ENCODE measurements around the gene FAM174C. TPM values are rescaled to one million over a fixed set of nuclear protein-coding genes. Genes with fewer than 3 reads are reported as not detected.

The FAM174C gene
- total and polyA plus RNA-seq, 4 donors, result 14.6 to 79.8 (median 33.8) TPM

DNA sequence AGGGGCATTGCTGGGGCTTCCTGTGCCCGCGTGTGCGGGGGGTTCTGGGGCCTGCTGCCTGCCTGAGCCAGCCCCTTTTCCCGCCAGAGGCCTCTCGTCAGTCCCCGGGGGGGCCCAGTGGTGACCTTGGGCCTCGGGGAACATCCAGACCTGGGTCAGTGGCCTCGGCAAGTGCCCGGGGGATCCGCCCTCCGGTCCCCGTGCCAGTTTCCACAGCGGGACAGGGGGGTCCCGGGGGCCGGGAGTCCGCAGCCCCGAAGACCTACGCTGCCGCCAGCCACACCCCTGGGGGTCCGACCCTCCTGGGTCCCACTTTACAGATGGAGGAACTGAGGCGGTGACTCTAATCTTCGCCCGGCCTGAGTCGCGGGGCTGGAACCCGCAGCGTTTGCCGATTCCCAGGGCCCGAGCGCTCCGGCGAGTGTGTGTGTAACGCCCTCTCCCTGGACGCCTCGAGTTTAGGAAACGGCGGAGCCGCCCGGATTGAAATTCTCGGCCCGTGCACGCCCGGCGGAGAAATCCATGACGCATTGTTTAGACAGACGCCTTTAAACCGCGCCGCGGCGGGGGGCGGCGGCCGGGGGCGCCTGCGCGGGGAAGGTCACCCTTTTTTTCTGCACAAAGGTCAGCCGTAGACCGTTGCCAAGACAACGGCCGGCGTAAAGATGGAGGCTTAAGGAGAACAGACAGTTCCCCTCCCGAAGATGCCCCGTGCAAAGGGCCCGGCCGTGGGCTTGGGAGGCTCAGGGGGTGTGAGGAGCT is 49.7 kb downstream of the FAM174C start:
- peak; percentile 62 for DNase-seq (ENCODE audit: low spot score)
- H3K4me1 ChIP-seq (ENCODE audit: control insufficient read depth in 4 of 4, insufficient read depth in 4 of 4, low read length in 3 of 4), result peaks cover 9 to 15% (median 10%) of the 10 kb centered on the region in 4 donors
- 3% methylated on average over 66 of the region's 66 CpGs for WGBS
- H3K27me3 ChIP-seq (ENCODE audit: control insufficient read depth in 4 of 4, insufficient read depth in 4 of 4, low read length in 3 of 4), result no peaks in the 10 kb centered on the region
- no peak overlapping the region for H3K9ac ChIP-seq (ENCODE audit: low read depth in 1 of 2, low read length in 2 of 2)
- no peaks in the 10 kb centered on the region for H3K36me3 ChIP-seq (ENCODE audit: control insufficient read depth in 4 of 4, insufficient read depth in 3 of 4, low read depth in 1 of 4, low read length in 3 of 4)
- H3K9me3 ChIP-seq (ENCODE audit: control insufficient read depth in 4 of 4, low read length in 3 of 4), result no peaks in the 10 kb centered on the region
- no peak overlapping the region for H3K27ac ChIP-seq (ENCODE audit: low read depth in 1 of 2, low read length in 2 of 2)
- H3K4me3 ChIP-seq (ENCODE audit: low read depth in 1 of 3, low read length in 3 of 3), result peak overlapping the region in 1 of 3 donors; percentile 46
- TF ChIP-seq JUND (IDR thresholded peaks at IDR 0.05) (no peak), TAF1 (conservative IDR thresholded peaks at IDR 0.05) (no peak), YY1 (IDR thresholded peaks at IDR 0.05) (no peak), HNF4A (conservative IDR thresholded peaks at IDR 0.05) (no peak), RXRA (IDR thresholded peaks at IDR 0.05) (no peak), RAD21 (IDR thresholded peaks at IDR 0.05) (no peak), FOXA2 (IDR thresholded peaks at IDR 0.05) (no peak)
- TF ChIP-seq, protein P1, sequence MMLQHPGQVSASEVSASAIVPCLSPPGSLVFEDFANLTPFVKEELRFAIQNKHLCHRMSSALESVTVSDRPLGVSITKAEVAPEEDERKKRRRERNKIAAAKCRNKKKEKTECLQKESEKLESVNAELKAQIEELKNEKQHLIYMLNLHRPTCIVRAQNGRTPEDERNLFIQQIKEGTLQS (IDR thresholded peaks at IDR 0.05), result no peak

DNA sequence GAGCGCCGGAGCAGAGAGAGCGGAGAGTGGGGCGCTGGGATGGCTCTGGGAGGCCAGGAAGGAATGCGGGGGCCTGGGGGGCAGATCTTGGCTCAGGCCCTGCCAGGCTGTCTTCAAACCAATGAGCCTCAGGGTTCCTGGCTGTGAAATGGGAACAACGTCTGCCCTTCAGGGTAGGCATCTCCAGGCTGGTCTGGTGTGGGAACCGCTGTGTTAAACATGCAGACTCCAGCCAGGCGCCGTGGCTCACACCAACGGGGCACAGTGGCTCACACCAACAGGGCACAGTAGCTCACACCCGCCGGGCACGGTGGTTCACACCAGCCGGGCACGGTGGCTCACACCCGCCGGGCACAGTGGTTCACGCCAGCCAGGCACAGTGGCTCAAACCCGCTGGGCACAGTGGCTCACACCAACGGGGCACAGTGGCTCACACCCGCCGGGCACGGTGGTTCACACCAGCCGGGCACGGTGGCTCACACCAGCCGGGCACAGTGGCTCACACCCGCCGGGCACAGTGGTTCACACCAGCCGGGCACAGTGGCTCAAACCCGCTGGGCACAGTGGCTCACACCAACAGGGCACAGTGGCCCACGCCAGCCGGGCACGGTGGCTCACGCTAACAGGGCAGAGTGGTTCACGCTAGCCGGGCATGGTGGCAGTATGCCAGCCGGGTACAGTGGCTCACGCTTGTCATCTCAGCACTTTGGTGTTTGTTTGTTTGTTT is 50.4 kb downstream of the FAM174C start:
- peak overlapping the region in 1 of 3 donors; percentile 46 for H3K4me3 ChIP-seq (ENCODE audit: low read depth in 1 of 3, low read length in 3 of 3)
- WGBS, result 75% methylated on average over 38 of the region's 38 CpGs
- peaks cover 9 to 15% (median 10%) of the 10 kb centered on the region in 4 donors for H3K4me1 ChIP-seq (ENCODE audit: control insufficient read depth in 4 of 4, insufficient read depth in 4 of 4, low read length in 3 of 4)
- H3K27me3 ChIP-seq (ENCODE audit: control insufficient read depth in 4 of 4, insufficient read depth in 4 of 4, low read length in 3 of 4), result no peaks in the 10 kb centered on the region
- no peaks in the 10 kb centered on the region for H3K36me3 ChIP-seq (ENCODE audit: control insufficient read depth in 4 of 4, insufficient read depth in 3 of 4, low read depth in 1 of 4, low read length in 3 of 4)
- no peaks in the 10 kb centered on the region for H3K9me3 ChIP-seq (ENCODE audit: control insufficient read depth in 4 of 4, low read length in 3 of 4)
- no peak for TF ChIP-seq FOXA1 (IDR thresholded peaks at IDR 0.05)
- TF ChIP-seq, protein P2, sequence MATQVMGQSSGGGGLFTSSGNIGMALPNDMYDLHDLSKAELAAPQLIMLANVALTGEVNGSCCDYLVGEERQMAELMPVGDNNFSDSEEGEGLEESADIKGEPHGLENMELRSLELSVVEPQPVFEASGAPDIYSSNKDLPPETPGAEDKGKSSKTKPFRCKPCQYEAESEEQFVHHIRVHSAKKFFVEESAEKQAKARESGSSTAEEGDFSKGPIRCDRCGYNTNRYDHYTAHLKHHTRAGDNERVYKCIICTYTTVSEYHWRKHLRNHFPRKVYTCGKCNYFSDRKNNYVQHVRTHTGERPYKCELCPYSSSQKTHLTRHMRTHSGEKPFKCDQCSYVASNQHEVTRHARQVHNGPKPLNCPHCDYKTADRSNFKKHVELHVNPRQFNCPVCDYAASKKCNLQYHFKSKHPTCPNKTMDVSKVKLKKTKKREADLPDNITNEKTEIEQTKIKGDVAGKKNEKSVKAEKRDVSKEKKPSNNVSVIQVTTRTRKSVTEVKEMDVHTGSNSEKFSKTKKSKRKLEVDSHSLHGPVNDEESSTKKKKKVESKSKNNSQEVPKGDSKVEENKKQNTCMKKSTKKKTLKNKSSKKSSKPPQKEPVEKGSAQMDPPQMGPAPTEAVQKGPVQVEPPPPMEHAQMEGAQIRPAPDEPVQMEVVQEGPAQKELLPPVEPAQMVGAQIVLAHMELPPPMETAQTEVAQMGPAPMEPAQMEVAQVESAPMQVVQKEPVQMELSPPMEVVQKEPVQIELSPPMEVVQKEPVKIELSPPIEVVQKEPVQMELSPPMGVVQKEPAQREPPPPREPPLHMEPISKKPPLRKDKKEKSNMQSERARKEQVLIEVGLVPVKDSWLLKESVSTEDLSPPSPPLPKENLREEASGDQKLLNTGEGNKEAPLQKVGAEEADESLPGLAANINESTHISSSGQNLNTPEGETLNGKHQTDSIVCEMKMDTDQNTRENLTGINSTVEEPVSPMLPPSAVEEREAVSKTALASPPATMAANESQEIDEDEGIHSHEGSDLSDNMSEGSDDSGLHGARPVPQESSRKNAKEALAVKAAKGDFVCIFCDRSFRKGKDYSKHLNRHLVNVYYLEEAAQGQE (IDR thresholded peaks at IDR 0.05), result no peak
- no peak for TF ChIP-seq TAF1 (conservative IDR thresholded peaks at IDR 0.05)
- TF ChIP-seq SP1 (IDR thresholded peaks at IDR 0.05), result no peak
- TF ChIP-seq, protein P1 (IDR thresholded peaks at IDR 0.05), result no peak
- no peak for TF ChIP-seq HNF4G (IDR thresholded peaks at IDR 0.05)
- no peak for TF ChIP-seq YY1 (IDR thresholded peaks at IDR 0.05)
- no peak for TF ChIP-seq JUND (IDR thresholded peaks at IDR 0.05)
- no peak for TF ChIP-seq HNF4A (conservative IDR thresholded peaks at IDR 0.05)
- H3K9ac ChIP-seq (ENCODE audit: low read depth in 1 of 2, low read length in 2 of 2), result no peak overlapping the region
- DNase-seq (ENCODE audit: low spot score), result no peak
- H3K27ac ChIP-seq (ENCODE audit: low read depth in 1 of 2, low read length in 2 of 2), result no peak overlapping the region

DNA sequence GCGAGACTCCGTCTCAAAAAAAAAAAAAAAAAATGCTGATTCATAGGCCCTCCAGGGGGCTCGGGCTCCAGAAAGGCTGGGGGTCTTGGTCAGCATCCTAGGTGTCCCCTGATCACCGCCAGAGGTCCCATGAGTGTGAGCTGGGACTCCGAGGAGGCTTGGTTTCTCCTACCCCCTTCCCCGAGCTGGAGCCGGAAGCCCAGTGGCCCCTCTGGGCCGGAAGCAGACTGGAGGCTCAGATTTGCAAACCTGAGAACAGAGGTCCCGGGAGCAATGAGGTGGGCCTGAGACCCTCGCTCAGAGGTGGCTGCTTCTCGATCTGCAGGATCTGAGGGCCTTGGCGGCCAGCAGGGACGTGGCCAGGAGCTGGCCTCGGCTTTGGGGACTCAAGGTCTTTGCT is 51.8 kb downstream of the FAM174C start:
- no peaks in the 10 kb centered on the region for H3K36me3 ChIP-seq (ENCODE audit: control insufficient read depth in 4 of 4, insufficient read depth in 3 of 4, low read depth in 1 of 4, low read length in 3 of 4)
- WGBS, result 91% methylated on average over 14 of the region's 14 CpGs
- H3K4me1 ChIP-seq (ENCODE audit: control insufficient read depth in 4 of 4, insufficient read depth in 4 of 4, low read length in 3 of 4), result peaks cover 9 to 11% (median 10%) of the 10 kb centered on the region in 4 donors
- H3K27ac ChIP-seq (ENCODE audit: low read depth in 1 of 2, low read length in 2 of 2), result no peak overlapping the region
- H3K9me3 ChIP-seq (ENCODE audit: control insufficient read depth in 4 of 4, low read length in 3 of 4), result no peaks in the 10 kb centered on the region
- H3K9ac ChIP-seq (ENCODE audit: low read depth in 1 of 2, low read length in 2 of 2), result no peak overlapping the region
- no peak overlapping the region for H3K4me3 ChIP-seq (ENCODE audit: low read depth in 1 of 3, low read length in 3 of 3)
- no peak for TF ChIP-seq RXRA (IDR thresholded peaks at IDR 0.05)
- H3K27me3 ChIP-seq (ENCODE audit: control insufficient read depth in 4 of 4, insufficient read depth in 4 of 4, low read length in 3 of 4), result no peaks in the 10 kb centered on the region
- DNase-seq (ENCODE audit: low spot score), result no peak

Other genes with a start within 250 kb of the FAM174C start
- 10 to 100 TPM; 31.0 to 38.4 TPM for gene CNN2, start 248.9 kb upstream of the FAM174C start, total RNA-seq
- gene CNN2, start 248.9 kb upstream of the FAM174C start, polyA plus RNA-seq, result 10 to 100 TPM; 10.1 to 22.6 TPM
- gene ABCA7, start 235.4 kb upstream of the FAM174C start, total RNA-seq, result 10 to 100 TPM in 1 of 2 donors, 1 to 10 TPM in 1; 5.3 to 60.9 TPM
- 1 to 10 TPM; 3.0 to 4.4 TPM for gene ABCA7, start 235.4 kb upstream of the FAM174C start, polyA plus RNA-seq
- 10 to 100 TPM; 13.6 to 27.5 TPM for gene ARHGAP45, start 208.4 kb upstream of the FAM174C start, total RNA-seq
- gene ARHGAP45, start 208.4 kb upstream of the FAM174C start, polyA plus RNA-seq, result 1 to 10 TPM; 3.3 to 5.8 TPM
- gene POLR2E, start 180.2 kb upstream of the FAM174C start, total RNA-seq, result 100 to 1,000 TPM in 1 of 2 donors, 10 to 100 TPM in 1; 51.8 to 168 TPM
- gene POLR2E, start 180.2 kb upstream of the FAM174C start, polyA plus RNA-seq, result 100 to 1,000 TPM; 175 to 211 TPM
- gene GPX4, start 171.5 kb upstream of the FAM174C start, total RNA-seq, result 100 to 1,000 TPM; 122 to 149 TPM
- gene GPX4, start 171.5 kb upstream of the FAM174C start, polyA plus RNA-seq, result 100 to 1,000 TPM; 447 to 558 TPM
- 10 to 100 TPM; 11.0 to 25.0 TPM for gene SBNO2, start 101.3 kb upstream of the FAM174C start, total RNA-seq
- gene SBNO2, start 101.3 kb upstream of the FAM174C start, polyA plus RNA-seq, result 10 to 100 TPM in 1 of 2 donors, 1 to 10 TPM in 1; 2.2 to 19.1 TPM
- gene STK11, start 69.8 kb upstream of the FAM174C start, total RNA-seq, result 100 to 1,000 TPM in 1 of 2 donors, 10 to 100 TPM in 1; 40.6 to 126 TPM
- gene STK11, start 69.8 kb upstream of the FAM174C start, polyA plus RNA-seq, result 10 to 100 TPM in 1 of 2 donors, 1 to 10 TPM in 1; 3.0 to 30.3 TPM
- gene CBARP, start 37.5 kb upstream of the FAM174C start, total RNA-seq, result under 1 TPM; 0.05 to 0.25 TPM
- under 1 TPM in 1 of 2 donors, not detected in 1; 0.06 TPM for gene CBARP, start 37.5 kb upstream of the FAM174C start, polyA plus RNA-seq
- 10 to 100 TPM; 20.2 to 44.5 TPM for gene ATP5F1D, start 33.8 kb upstream of the FAM174C start, total RNA-seq
- 100 to 1,000 TPM; 246 to 315 TPM for gene ATP5F1D, start 33.8 kb upstream of the FAM174C start, polyA plus RNA-seq
- 10 to 100 TPM in 1 of 2 donors, 1 to 10 TPM in 1; 9.1 to 22.9 TPM for gene MIDN, start 26.9 kb upstream of the FAM174C start, total RNA-seq
- gene MIDN, start 26.9 kb upstream of the FAM174C start, polyA plus RNA-seq, result 10 to 100 TPM in 1 of 2 donors, 1 to 10 TPM in 1; 2.9 to 14.6 TPM
- 100 to 1,000 TPM in 1 of 2 donors, 10 to 100 TPM in 1; 80.5 to 135 TPM for gene CIRBP, start 6.2 kb upstream of the FAM174C start, total RNA-seq
- gene CIRBP, start 6.2 kb upstream of the FAM174C start, polyA plus RNA-seq, result 100 to 1,000 TPM in 1 of 2 donors, 10 to 100 TPM in 1; 41.1 to 113 TPM
- 1 to 10 TPM in 1 of 2 donors, under 1 TPM in 1; 0.98 to 6.2 TPM for gene EFNA2, start 10.3 kb downstream of the FAM174C start, total RNA-seq
- 1 to 10 TPM; 2.5 to 9.8 TPM for gene EFNA2, start 10.3 kb downstream of the FAM174C start, polyA plus RNA-seq
- gene NDUFS7, start 108.4 kb downstream of the FAM174C start, total RNA-seq, result 10 to 100 TPM; 54.4 to 85.7 TPM
- 100 to 1,000 TPM; 170 to 185 TPM for gene NDUFS7, start 108.4 kb downstream of the FAM174C start, polyA plus RNA-seq
- 100 to 1,000 TPM in 1 of 2 donors, 10 to 100 TPM in 1; 76.2 to 181 TPM for gene GAMT, start 126.0 kb downstream of the FAM174C start, total RNA-seq
- 100 to 1,000 TPM; 367 to 394 TPM for gene GAMT, start 126.0 kb downstream of the FAM174C start, polyA plus RNA-seq
- 10 to 100 TPM; 30.0 to 45.0 TPM for gene DAZAP1, start 132.1 kb downstream of the FAM174C start, total RNA-seq
- 10 to 100 TPM in 1 of 2 donors, 1 to 10 TPM in 1; 5.4 to 29.4 TPM for gene DAZAP1, start 132.1 kb downstream of the FAM174C start, polyA plus RNA-seq
- gene RPS15, start 162.9 kb downstream of the FAM174C start, total RNA-seq, result 100 to 1,000 TPM; 296 to 408 TPM
- 100 to 1,000 TPM; 420 to 954 TPM for gene RPS15, start 162.9 kb downstream of the FAM174C start, polyA plus RNA-seq
- gene APC2, start 174.6 kb downstream of the FAM174C start, total RNA-seq, result under 1 TPM; under 0.01 to 0.05 TPM
- under 1 TPM; 0.01 to 0.06 TPM for gene APC2, start 174.6 kb downstream of the FAM174C start, polyA plus RNA-seq
- gene C19orf25, start 203.7 kb downstream of the FAM174C start, total RNA-seq, result 10 to 100 TPM; 17.3 to 19.8 TPM
- 10 to 100 TPM; 15.1 to 19.8 TPM for gene C19orf25, start 203.7 kb downstream of the FAM174C start, polyA plus RNA-seq
- 1 to 10 TPM; 2.6 TPM for gene PCSK4, start 214.8 kb downstream of the FAM174C start, total RNA-seq
- 1 to 10 TPM in 1 of 2 donors, under 1 TPM in 1; 0.60 to 1.2 TPM for gene PCSK4, start 214.8 kb downstream of the FAM174C start, polyA plus RNA-seq
- 100 to 1,000 TPM in 1 of 2 donors, 10 to 100 TPM in 1; 16.4 to 159 TPM for gene REEP6, start 215.7 kb downstream of the FAM174C start, total RNA-seq
- gene REEP6, start 215.7 kb downstream of the FAM174C start, polyA plus RNA-seq, result 100 to 1,000 TPM; 243 to 449 TPM
- gene ADAMTSL5, start 237.5 kb downstream of the FAM174C start, total RNA-seq, result under 1 TPM; 0.09 to 0.75 TPM
- 1 to 10 TPM; 1.4 to 1.8 TPM for gene ADAMTSL5, start 237.5 kb downstream of the FAM174C start, polyA plus RNA-seq
- gene PLK5, start 248.5 kb downstream of the FAM174C start, total RNA-seq, result not detected
- gene PLK5, start 248.5 kb downstream of the FAM174C start, polyA plus RNA-seq, result under 1 TPM in 1 of 2 donors, not detected in 1; 0.03 TPM

Data from liver (tissue), 9 donors.